GM12891 (cell line): ENCODE measurements around the gene SLIT1.

ENCODE experiments used
- POLR2A ChIP-seq: IDR thresholded peaks from 2 replicates; pipeline ENCODE4 v1.6.1; 2011; ENCODE audit warnings: low read depth, low read length, control low read depth
- POLR2AphosphoS5 ChIP-seq: IDR thresholded peaks from 2 replicates; pipeline ENCODE4 v1.6.1; 2011; ENCODE audit warnings: low read depth, low read length, control low read depth
- SPI1 ChIP-seq: IDR thresholded peaks from 2 replicates; pipeline ENCODE4 v1.6.1; 2011; ENCODE audit warnings: low read depth, low read length, control low read depth

DNA sequence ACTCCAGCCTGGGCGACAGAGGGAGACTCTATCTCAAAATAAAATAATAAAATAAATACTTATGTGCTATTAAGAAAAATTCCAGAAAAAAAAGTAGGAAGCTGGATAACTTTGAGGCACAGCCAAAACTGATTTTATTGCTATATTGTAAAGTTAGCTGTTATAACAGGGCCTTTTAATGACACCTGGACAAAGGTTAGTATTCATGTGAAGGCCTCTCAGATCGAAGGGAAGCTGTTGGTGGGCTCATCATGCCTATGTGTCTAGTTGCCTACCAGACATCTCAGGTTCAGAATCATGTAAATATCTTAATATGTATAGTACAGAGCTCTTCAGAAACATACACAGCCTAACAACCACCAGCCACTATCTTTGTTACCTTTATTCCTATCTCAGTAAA, 210.6 kb downstream of the SLIT1 start:
- TF ChIP-seq SPI1 (no peak), POLR2A (no peak), POLR2AphosphoS5 (no peak)
